ENCODE data around the gene FSHR.

The FSHR gene

GRCh38 chr2:49154140-49154539, at the start of gene FSHR:
FSHR (minus strand) TSS chr2:49154515; CDS start chr2:49154417, 98 bp downstream.
- no peak for DNase-seq

GRCh38 chr2:49199266-49199665, 45.0 kb upstream of the FSHR start:
- no peak for DNase-seq

- no peak for DNase-seq
These were observed 40.4 kb upstream of the FSHR start for GRCh38 chr2:49194701-49195100.

- no peak for DNase-seq
These were observed 37.7 kb upstream of the FSHR start for GRCh38 chr2:49192036-49192435.

- DNase-seq: no peak
These were observed 35.4 kb upstream of the FSHR start for GRCh38 chr2:49189512-49190225.

GRCh38 chr2:49186050-49186648, 31.8 kb upstream of the FSHR start:
- DNase-seq: no peak

- no peak for DNase-seq
These were observed 24.3 kb upstream of the FSHR start for GRCh38 chr2:49178656-49179055.

- DNase-seq: no peak
These were observed 22.9 kb upstream of the FSHR start for GRCh38 chr2:49177194-49177593.

GRCh38 chr2:49175831-49176230, 21.5 kb upstream of the FSHR start:
- DNase-seq: no peak

- DNase-seq: no peak
These were observed 20.4 kb upstream of the FSHR start for GRCh38 chr2:49174750-49175149.

GRCh38 chr2:49167131-49167530, 12.8 kb upstream of the FSHR start:
- no peak for DNase-seq

- DNase-seq: no peak
These were observed 11.3 kb upstream of the FSHR start for GRCh38 chr2:49165662-49166061.

- no peak for DNase-seq
These were observed 10.4 kb upstream of the FSHR start for GRCh38 chr2:49164729-49165128.

- DNase-seq: no peak
These were observed 7.8 kb upstream of the FSHR start for GRCh38 chr2:49162151-49162550.

- no peak for DNase-seq
These were observed 576 bp upstream of the FSHR start for GRCh38 chr2:49154891-49155290.

- no peak for DNase-seq
These were observed 1.1 kb downstream of the FSHR start for GRCh38 chr2:49153252-49153651.

- DNase-seq: no peak
These were observed 1.5 kb downstream of the FSHR start for GRCh38 chr2:49152824-49153223.

GRCh38 chr2:49146401-49146800, 7.9 kb downstream of the FSHR start:
- DNase-seq: no peak

GRCh38 chr2:49131801-49132200, 22.5 kb downstream of the FSHR start:
- DNase-seq: no peak

GRCh38 chr2:49129034-49129433, 25.3 kb downstream of the FSHR start:
- DNase-seq: no peak

- DNase-seq: no peak
These were observed 30.7 kb downstream of the FSHR start for GRCh38 chr2:49123600-49123999.

- DNase-seq: no peak
These were observed 32.2 kb downstream of the FSHR start for GRCh38 chr2:49122107-49122506.

GRCh38 chr2:49113046-49113445, 41.3 kb downstream of the FSHR start:
- no peak for DNase-seq

GRCh38 chr2:49111456-49111855, 42.9 kb downstream of the FSHR start:
- no peak for DNase-seq
